Esophagus muscularis mucosa (tissue), 4 donors: ENCODE measurements around the gene TAGLN. TPM values are rescaled to one million over a fixed set of nuclear protein-coding genes. Genes with fewer than 3 reads are reported as not detected.

Experiments
- DNase-seq: peaks from one replicate; pipeline ENCODE4 v3.0.0-alpha.2; 2017; ENCODE audit errors: extremely low spot score
- H3K27ac ChIP-seq, 4 donors: fragments of 200-600 bp; sonication (generic); replicated peaks in 1 of 4; 1 replicate in 3 of 4; 2 replicates in 1 of 4; pipeline ENCODE4 v1.5.1; 2016 to 2019; ENCODE audit warnings: mild to moderate bottlenecking in 1 of 4
- H3K27me3 ChIP-seq, 4 donors: fragments of 200-600 bp; sonication (generic); one replicate each; pipeline versions ENCODE4 v1.5.1 to v1.6.0; 2016 to 2019
- H3K36me3 ChIP-seq, 4 donors: fragments of 200-600 bp; sonication (generic); one replicate each; pipeline ENCODE4 v1.5.1; 2016 to 2019
- H3K4me1 ChIP-seq, 4 donors: fragments of 200-600 bp; sonication (generic); one replicate each; pipeline ENCODE4 v1.5.1; 2016 to 2019
- H3K4me3 ChIP-seq, 4 donors: fragments of 200-600 bp; sonication (generic); 1 replicate in 2 of 4; 2 replicates in 2 of 4; pipeline ENCODE4 v1.5.1; 2016 to 2019; ENCODE audit warnings: mild to moderate bottlenecking in 4 of 4, moderate library complexity in 1 of 4
- H3K9me3 ChIP-seq, 4 donors: fragments of 200-600 bp; sonication (generic); 1 replicate in 3 of 4; 2 replicates in 1 of 4; pipeline ENCODE4 v1.5.1; 2016 to 2019
- CTCF ChIP-seq, 3 experiments: fragments of 200-600 bp in 2 of 3; fragments of 450-650 bp in 1 of 3; sonication (generic) in 2 of 3; IDR thresholded peaks; one replicate each; pipeline ENCODE4 v1.5.1; 2017 to 2019; ENCODE audit warnings: antibody characterized with exemption in 3 of 3, mild to moderate bottlenecking in 2 of 3, moderate library complexity in 1 of 3
- EP300 ChIP-seq: sonication (generic); formaldehyde crosslinking; IDR thresholded peaks from one replicate; pipeline ENCODE4 v1.6.1; 2017; ENCODE audit warnings: antibody characterized with exemption
- POLR2A ChIP-seq: fragments of 450-650 bp; IDR thresholded peaks from one replicate; pipeline ENCODE4 v1.6.1; 2017; ENCODE audit warnings: antibody characterized with exemption, moderate library complexity, mild to moderate bottlenecking, low read depth
- POLR2AphosphoS5 ChIP-seq, 2 donors: sonication (generic); formaldehyde crosslinking; IDR thresholded peaks; one replicate each; pipeline ENCODE4 v1.6.1; 2017; ENCODE audit warnings: antibody characterized with exemption in 2 of 2
- WGBS: methylation state at CpG from one replicate; pipeline ENCODE4 v1.1.5; 2018; 5-methylcytosine and 5-hydroxymethylcytosine counted together
- intact Hi-C: fragments of 100-400 bp; cut with DNase I; formaldehyde crosslinking; loops from one replicate; pipeline ENCODE4 v1.15.1; 2023
- total RNA-seq, 4 donors: library from RNA; depleted of rRNA; stranded (reverse); fragments of >200 nt; gene quantifications; one replicate each; pipeline versions ENCODE4 v1.1.0 to v1.2.1, GENCODE V29; 2016

The TAGLN gene
- total RNA-seq, 4 donors from 2014 or later: 12,513 to 19,293 (median 14,679) TPM

DNA sequence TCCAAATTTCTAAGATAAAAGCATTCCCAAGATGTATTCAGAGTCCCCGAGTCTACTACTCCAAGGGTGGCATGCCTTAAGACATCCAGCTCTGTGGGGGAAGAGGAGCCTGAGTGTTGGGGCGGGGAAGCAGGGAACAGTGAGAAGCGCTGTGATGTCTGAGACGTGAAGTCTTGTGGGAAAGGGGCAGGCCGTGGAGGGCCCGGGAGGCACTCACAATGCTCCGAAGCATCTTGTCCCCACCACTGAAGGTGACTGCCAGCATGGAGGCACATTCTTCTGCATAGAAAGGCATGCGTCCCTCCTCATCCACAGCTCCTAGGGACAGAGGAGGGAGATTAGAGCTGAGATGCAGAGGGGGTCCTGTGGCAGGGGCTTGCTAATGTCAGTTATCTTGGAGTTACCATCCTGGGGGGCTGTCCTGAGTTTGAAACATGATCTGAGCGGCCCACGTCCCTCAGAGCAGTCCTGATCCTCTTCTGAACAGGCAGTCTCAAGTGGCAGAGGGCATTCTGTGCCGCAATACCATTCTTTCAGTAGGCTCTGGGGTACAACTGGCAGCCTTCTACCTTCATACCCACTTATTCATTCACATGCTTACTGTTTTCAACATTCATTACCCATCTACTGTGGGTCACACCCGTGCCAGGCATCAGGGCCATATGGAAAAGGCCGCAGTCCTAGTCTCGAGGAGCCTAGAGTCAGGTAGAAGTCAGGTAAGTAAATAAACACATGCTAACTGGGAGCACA lies 24.0 kb downstream of the TAGLN start:
- H3K9me3 ChIP-seq: no peaks in the 10 kb centered on the region
- H3K27ac ChIP-seq: peak overlapping the region; percentile 84 to 95 (median 94)
- H3K27me3 ChIP-seq: no peaks in the 10 kb centered on the region
- H3K36me3 ChIP-seq: peaks cover 15 to 80% (median 56%) of the 10 kb centered on the region in 4 donors
- WGBS: 90% methylated on average over 14 of the region's 14 CpGs
- peaks cover 42 to 88% (median 85%) of the 10 kb centered on the region in 4 donors for H3K4me1 ChIP-seq
- no peak overlapping the region for H3K4me3 ChIP-seq
- intact Hi-C loops: no loop called here
- TF ChIP-seq CTCF (IDR thresholded peaks at IDR 0.05) (no peak), EP300 (no peak), POLR2AphosphoS5 (IDR thresholded peaks at IDR 0.05) (no peak), POLR2A (no peak)
- DNase-seq: no peak

DNA sequence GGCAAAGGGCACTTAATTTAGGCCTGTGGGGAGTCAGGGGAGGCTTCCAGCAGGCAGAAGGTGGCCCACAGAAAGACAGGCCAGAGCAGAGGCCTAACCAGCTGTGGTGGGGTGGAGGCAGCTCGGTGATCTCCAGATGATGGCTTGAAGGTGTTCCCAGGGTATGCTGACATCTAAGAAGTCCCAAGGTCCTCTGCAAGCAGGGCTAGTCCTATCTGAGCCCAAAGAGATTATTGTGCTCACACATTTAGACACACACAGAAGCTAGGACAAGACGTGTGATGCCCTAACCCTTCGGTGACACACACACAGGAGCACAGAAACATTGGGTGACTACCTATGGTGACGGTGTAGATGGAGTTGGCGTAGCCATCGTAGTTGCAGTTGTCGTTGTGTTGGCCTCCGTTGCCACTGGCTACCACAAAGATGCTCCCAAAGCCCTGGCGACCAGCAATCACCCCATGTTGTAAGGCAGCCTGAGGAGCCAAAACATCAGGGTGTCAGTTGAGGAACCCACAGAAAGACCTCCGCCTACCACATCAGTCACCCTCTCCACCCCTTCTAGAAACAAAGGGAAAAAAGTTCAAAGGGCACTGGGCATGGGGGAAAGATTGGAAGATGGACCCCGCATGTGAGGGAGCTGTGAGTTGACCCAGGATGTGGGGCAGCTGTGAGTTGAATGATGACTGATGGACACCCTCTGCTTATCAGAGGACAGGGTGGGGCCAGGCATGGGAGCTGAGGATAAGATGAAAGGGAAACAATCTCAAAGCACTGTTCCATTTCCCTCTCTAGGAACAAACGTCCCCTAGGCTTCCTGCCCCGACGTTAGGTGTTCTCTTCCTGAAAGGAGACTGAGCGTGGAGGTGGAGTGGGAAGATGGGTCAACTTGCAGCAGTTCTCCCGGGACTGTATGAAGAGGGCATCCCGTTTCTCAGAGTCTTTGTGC lies 24.8 kb downstream of the TAGLN start:
- Histone ChIP-seq H3K27me3 (no peaks in the 10 kb centered on the region), H3K36me3 (peaks cover 23 to 79% (median 59%) of the 10 kb centered on the region in 4 donors), H3K9me3 (no peaks in the 10 kb centered on the region), H3K27ac (peak overlapping the region; percentile 84 to 95 (median 94)), H3K4me1 (peaks cover 36 to 82% (median 77%) of the 10 kb centered on the region in 4 donors), H3K4me3 (no peak overlapping the region)
- 78% methylated on average over 14 of the region's 17 CpGs for WGBS
- TF ChIP-seq POLR2A (no peak), CTCF (IDR thresholded peaks at IDR 0.05) (no peak), EP300 (no peak), POLR2AphosphoS5 (IDR thresholded peaks at IDR 0.05) (no peak)
- intact Hi-C loops: loop anchor here (2.0 kb wide), 1 partner anchor 25 kb away; the partner anchor contains the start of gene TAGLN
- DNase-seq: no peak

- Histone ChIP-seq H3K27me3 (no peaks in the 10 kb centered on the region), H3K27ac (peak overlapping the region in 3 of 4 donors; percentile 94 to 95 (median 94)), H3K9me3 (no peaks in the 10 kb centered on the region), H3K36me3 (peaks cover 33 to 83% (median 65%) of the 10 kb centered on the region in 4 donors), H3K4me3 (no peak overlapping the region), H3K4me1 (peaks cover 25 to 82% (median 75%) of the 10 kb centered on the region in 4 donors)
- TF ChIP-seq POLR2A (no peak), EP300 (no peak), POLR2AphosphoS5 (IDR thresholded peaks at IDR 0.05) (no peak), CTCF (IDR thresholded peaks at IDR 0.05) (no peak)
- intact Hi-C loops: loop anchor here (1.0 to 5.0 kb wide), 3 partner anchors 27 to 128 kb away; partner anchors contain the start of genes SIK3 and TAGLN
- DNase-seq: no peak
- 88% methylated on average over 6 of the region's 9 CpGs for WGBS
These were observed 26.5 kb downstream of the TAGLN start for GRCh38 chr11:117225553-117226170.
